PC-9 (cell line): Measurements from ENCODE around the gene CCL21.

Experiments
- EZH2 ChIP-seq: fragments of 200-600 bp; sonication (generic); IDR thresholded peaks from 2 replicates; pipeline ENCODE4 v1.8.0; 2017; ENCODE audit warnings: antibody characterized with exemption, low read depth
- TF ChIP-seq, protein P1 (sequence below): fragments of 200-600 bp; sonication (generic); conservative IDR thresholded peaks from 2 replicates; pipeline ENCODE4 v1.6.1; 2017; ENCODE audit warnings: mixed run types, antibody characterized with exemption, mild to moderate bottlenecking, moderate library complexity

DNA sequence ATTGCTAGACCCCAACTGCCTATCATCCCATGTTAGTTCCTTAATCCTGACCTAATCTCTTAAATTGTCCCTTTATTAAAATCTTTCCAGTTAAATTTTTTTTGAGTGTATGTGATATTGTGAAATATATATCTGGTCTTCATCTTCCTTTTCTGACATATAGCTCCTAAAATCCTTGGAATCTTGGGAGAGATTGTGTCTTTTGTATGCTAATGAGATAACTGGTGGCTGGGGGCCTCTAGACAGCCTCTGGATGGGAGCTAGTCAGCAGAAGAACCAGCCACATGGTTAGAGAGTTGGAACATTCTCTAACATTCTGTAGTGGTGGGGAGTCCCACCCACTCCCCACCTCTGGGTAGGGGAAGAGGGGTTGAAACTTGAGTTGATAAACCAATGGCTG lies 15.1 kb downstream of the CCL21 start:
- TF ChIP-seq, protein P1, sequence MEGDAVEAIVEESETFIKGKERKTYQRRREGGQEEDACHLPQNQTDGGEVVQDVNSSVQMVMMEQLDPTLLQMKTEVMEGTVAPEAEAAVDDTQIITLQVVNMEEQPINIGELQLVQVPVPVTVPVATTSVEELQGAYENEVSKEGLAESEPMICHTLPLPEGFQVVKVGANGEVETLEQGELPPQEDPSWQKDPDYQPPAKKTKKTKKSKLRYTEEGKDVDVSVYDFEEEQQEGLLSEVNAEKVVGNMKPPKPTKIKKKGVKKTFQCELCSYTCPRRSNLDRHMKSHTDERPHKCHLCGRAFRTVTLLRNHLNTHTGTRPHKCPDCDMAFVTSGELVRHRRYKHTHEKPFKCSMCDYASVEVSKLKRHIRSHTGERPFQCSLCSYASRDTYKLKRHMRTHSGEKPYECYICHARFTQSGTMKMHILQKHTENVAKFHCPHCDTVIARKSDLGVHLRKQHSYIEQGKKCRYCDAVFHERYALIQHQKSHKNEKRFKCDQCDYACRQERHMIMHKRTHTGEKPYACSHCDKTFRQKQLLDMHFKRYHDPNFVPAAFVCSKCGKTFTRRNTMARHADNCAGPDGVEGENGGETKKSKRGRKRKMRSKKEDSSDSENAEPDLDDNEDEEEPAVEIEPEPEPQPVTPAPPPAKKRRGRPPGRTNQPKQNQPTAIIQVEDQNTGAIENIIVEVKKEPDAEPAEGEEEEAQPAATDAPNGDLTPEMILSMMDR, result no peak
- no peak for TF ChIP-seq EZH2
